ENCODE results near the gene TEX52.

- TF ChIP-seq CTCF (IDR thresholded peaks at IDR 0.05) (no peak), POLR2A (IDR thresholded peaks at IDR 0.05) (no peak)
Observed at GRCh38 chr12:2860170-2860569, 3.3 kb upstream of the TEX52 start.
